HCT116 (cell line): ENCODE results near the gene GPR45.

Experiments
- POLR2A ChIP-seq: IDR thresholded peaks from 2 replicates; pipeline ENCODE4 v1.7.0; 2011; ENCODE audit warnings: borderline replicate concordance; ENCODE audit not compliant: insufficient read depth, insufficient read length; ENCODE audit errors: extremely low read depth
- RAD21 ChIP-seq: IDR thresholded peaks from 2 replicates; pipeline ENCODE4 v1.6.1; 2012; ENCODE audit warnings: low read depth, mild to moderate bottlenecking
- SIN3A ChIP-seq: IDR thresholded peaks from 2 replicates; pipeline ENCODE4 v1.6.1; 2012; ENCODE audit warnings: low read depth
- YY1 ChIP-seq: IDR thresholded peaks from 2 replicates; pipeline ENCODE4 v1.6.1; 2011; ENCODE audit warnings: low read length, low read depth, moderate library complexity, mild to moderate bottlenecking; ENCODE audit not compliant: insufficient replicate concordance; ENCODE audit errors: extremely low read depth
- TF ChIP-seq, protein P1 (sequence below), 3 experiments: fragments of 200-600 bp in 1 of 3; sonication (generic) in 1 of 3; IDR thresholded peaks in 2 of 3; conservative IDR thresholded peaks in 1 of 3; 2 replicates each; pipeline ENCODE4 v1.5.1; 2012 to 2017; ENCODE audit warnings: low read depth in 2 of 3, low read length in 2 of 3, antibody characterized with exemption in 1 of 3, borderline replicate concordance in 1 of 3, control low read depth in 1 of 3, mild to moderate bottlenecking in 1 of 3, mixed read lengths in 1 of 3, mixed run types in 1 of 3, moderate library complexity in 1 of 3; ENCODE audit not compliant: insufficient read depth in 1 of 3

DNA sequence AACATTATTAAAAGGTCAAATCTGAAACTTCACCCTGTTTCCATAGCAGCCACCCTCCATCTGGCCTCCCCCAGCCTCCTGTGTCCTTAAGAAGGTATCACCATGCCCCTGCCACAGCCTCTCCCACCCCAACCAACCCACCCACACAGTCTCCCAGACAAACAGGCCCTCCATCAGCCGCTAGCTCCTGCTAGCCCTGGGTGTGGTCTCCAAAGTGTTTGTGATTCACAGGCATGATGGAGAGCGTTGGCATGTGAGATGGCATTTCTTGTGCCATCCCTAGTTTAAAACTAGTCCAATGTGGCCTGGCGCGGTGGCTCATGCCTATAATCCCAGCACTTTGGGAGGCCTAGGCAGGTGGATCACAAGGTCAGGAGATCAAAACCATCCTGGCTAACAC lies 44.9 kb upstream of the GPR45 start:
- TF ChIP-seq RAD21 (no peak), POLR2A (no peak), SIN3A (no peak), YY1 (no peak)
- TF ChIP-seq, protein P1, sequence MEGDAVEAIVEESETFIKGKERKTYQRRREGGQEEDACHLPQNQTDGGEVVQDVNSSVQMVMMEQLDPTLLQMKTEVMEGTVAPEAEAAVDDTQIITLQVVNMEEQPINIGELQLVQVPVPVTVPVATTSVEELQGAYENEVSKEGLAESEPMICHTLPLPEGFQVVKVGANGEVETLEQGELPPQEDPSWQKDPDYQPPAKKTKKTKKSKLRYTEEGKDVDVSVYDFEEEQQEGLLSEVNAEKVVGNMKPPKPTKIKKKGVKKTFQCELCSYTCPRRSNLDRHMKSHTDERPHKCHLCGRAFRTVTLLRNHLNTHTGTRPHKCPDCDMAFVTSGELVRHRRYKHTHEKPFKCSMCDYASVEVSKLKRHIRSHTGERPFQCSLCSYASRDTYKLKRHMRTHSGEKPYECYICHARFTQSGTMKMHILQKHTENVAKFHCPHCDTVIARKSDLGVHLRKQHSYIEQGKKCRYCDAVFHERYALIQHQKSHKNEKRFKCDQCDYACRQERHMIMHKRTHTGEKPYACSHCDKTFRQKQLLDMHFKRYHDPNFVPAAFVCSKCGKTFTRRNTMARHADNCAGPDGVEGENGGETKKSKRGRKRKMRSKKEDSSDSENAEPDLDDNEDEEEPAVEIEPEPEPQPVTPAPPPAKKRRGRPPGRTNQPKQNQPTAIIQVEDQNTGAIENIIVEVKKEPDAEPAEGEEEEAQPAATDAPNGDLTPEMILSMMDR (IDR thresholded peaks at IDR 0.05 in 2 of 3, conservative IDR thresholded peaks at IDR 0.05 in 1 of 3; ENCODE audit: borderline replicate concordance in 1 of 3, insufficient read depth in 1 of 3, low read depth in 2 of 3, low read length in 2 of 3), result no peak
